K562 (cell line): ENCODE results near the gene SFTPB. TPM values are rescaled to one million over a fixed set of nuclear protein-coding genes. Genes with fewer than 3 reads are reported as not detected.
A peak's percentile ranks its signal among the peaks of the same experiment; 100 is the strongest.

Experiments used
- ATAC-seq: fragments of 200-7000 bp; cut with Tn5 transposase; 3 replicates; pipeline ENCODE4 v1.9.1; 2020; ENCODE audit warnings: moderate library complexity
- BruUV-seq: library from RNA; stranded (reverse); fragments of 400-500 nt; replicated peaks from 2 replicates; lab custom pipeline; 2021; lab: Mats Ljungman, UMichigan
- CTCF ChIA-PET: fragments of 300-600 bp; formaldehyde crosslinking; extraction: SDS; loops from one replicate; lab custom pipeline; 2021; ENCODE audit warnings: low intra/inter-chr PET ratio; lab: Yijun Ruan, JAX
- POLR2A ChIA-PET: fragments of 300-600, 350-650 bp; sonication (Branson Sonifier 250); formaldehyde crosslinking; extraction: SDS; loops from one replicate; lab custom pipeline; 2021; ENCODE audit warnings: antibody characterized with exemption, inconsistent platforms; lab: Yijun Ruan, JAX
- DNase-seq, 4 experiments: peaks; one replicate each; pipeline versions ENCODE4 v3.0.0 to v3.0.0-alpha.2; 2011 to 2018; ENCODE audit warnings: low spot score in 3 of 4, mixed read lengths in 3 of 4; ENCODE audit errors: extremely low read depth in 1 of 4
- FAIRE-seq: peaks from 2 replicates; lab custom pipeline; 2011; peaks lifted over from hg19 to GRCh38; lab: Jason Lieb, UNC
- H2AFZ ChIP-seq: 2 replicates; pipeline ENCODE4 v1.6.0; 2011; ENCODE audit warnings: low read depth, low read length, control low read depth, inconsistent platforms
- H3K27ac ChIP-seq: fragments of 200-600 bp; 3 replicates; pipeline ENCODE4 v1.8.0; 2011; ENCODE audit warnings: low read depth, mild to moderate bottlenecking, control low read depth, inconsistent platforms, low read length, moderate library complexity, mixed read lengths; ENCODE audit errors: extremely low read depth
- H3K27me3 ChIP-seq, 2 experiments: fragments of 300-600 bp in 1 of 2; 2 replicates in 1 of 2; 3 replicates in 1 of 2; pipeline versions ENCODE4 v1.6.0 to v1.8.0; 2011; ENCODE audit warnings: inconsistent platforms in 2 of 2, low read length in 2 of 2, mild to moderate bottlenecking in 1 of 2, mixed read lengths in 1 of 2, moderate library complexity in 1 of 2; ENCODE audit not compliant: control insufficient read depth in 2 of 2, insufficient read depth in 2 of 2
- H3K36me3 ChIP-seq: fragments of 300-600 bp; 3 replicates; pipeline ENCODE4 v1.8.0; 2011; ENCODE audit warnings: mild to moderate bottlenecking, low read length, inconsistent platforms; ENCODE audit not compliant: control insufficient read depth, insufficient read depth
- H3K4me1 ChIP-seq, 2 experiments: fragments of 200-600 bp in 1 of 2; replicated peaks in 1 of 2; 2 replicates in 1 of 2; 3 replicates in 1 of 2; pipeline versions ENCODE4 v1.5.1 to v1.8.0; 2011; ENCODE audit warnings: inconsistent platforms in 2 of 2, low read length in 2 of 2, mild to moderate bottlenecking in 1 of 2, mixed read lengths in 1 of 2, moderate library complexity in 1 of 2; ENCODE audit not compliant: control insufficient read depth in 2 of 2, insufficient read depth in 2 of 2
- H3K4me2 ChIP-seq: 2 replicates; pipeline ENCODE4 v1.6.1; 2011; ENCODE audit warnings: low read length, control low read depth, inconsistent platforms, mixed read lengths; ENCODE audit not compliant: insufficient read depth
- H3K4me3 ChIP-seq: fragments of 200-600 bp; sonication (generic), shearing (Covaris generic); 2 replicates; pipeline ENCODE4 v1.5.1; 2016; ENCODE audit warnings: control low read depth, inconsistent platforms
- H3K79me2 ChIP-seq: fragments of 200-600 bp; 3 replicates; pipeline ENCODE4 v1.8.0; 2011; ENCODE audit warnings: low read length, inconsistent platforms; ENCODE audit not compliant: control insufficient read depth, insufficient read depth
- H3K9ac ChIP-seq, 2 experiments: 2 replicates each; pipeline versions ENCODE4 v1.6.0 to v1.6.1; 2011; ENCODE audit warnings: low read depth in 2 of 2, low read length in 2 of 2, control low read depth in 1 of 2, inconsistent platforms in 1 of 2, mild to moderate bottlenecking in 1 of 2, mixed read lengths in 1 of 2; ENCODE audit not compliant: insufficient read depth in 1 of 2
- H3K9me1 ChIP-seq: one replicate; pipeline ENCODE4 v1.6.0; 2011; ENCODE audit warnings: inconsistent platforms, mild to moderate bottlenecking, low read length, moderate library complexity; ENCODE audit not compliant: control insufficient read depth, insufficient read depth
- H3K9me3 ChIP-seq: replicated peaks from 2 replicates; pipeline ENCODE4 v1.5.1; 2011; ENCODE audit warnings: low read depth, low read length, inconsistent platforms; ENCODE audit not compliant: control insufficient read depth, insufficient read depth
- H4K20me1 ChIP-seq: replicated peaks from 2 replicates; pipeline ENCODE4 v1.6.1; 2011; ENCODE audit warnings: low read length, inconsistent platforms, mixed read lengths; ENCODE audit not compliant: control insufficient read depth, insufficient read depth
- CBX2 ChIP-seq: fragments of 200-600 bp; sonication (generic); IDR thresholded peaks from one replicate; pipeline ENCODE4 v1.6.1; 2012; ENCODE audit warnings: mild to moderate bottlenecking, low read length, inconsistent platforms; ENCODE audit not compliant: insufficient read depth, poor library complexity, severe bottlenecking
- ELF4 ChIP-seq: fragments of 450-650 bp; formaldehyde crosslinking; IDR thresholded peaks from 2 replicates; pipeline ENCODE4 v1.4.0; 2022; ENCODE audit warnings: missing genetic modification characterization
- GABPB2 ChIP-seq: fragments of 250-450 bp; sonication (Bioruptor Pico); conservative IDR thresholded peaks from 2 replicates; pipeline ENCODE4 v1.5.1; 2021; ENCODE audit warnings: mild to moderate bottlenecking
- KAT2B ChIP-seq: IDR thresholded peaks from one replicate; pipeline ENCODE4 v1.6.1; 2012; ENCODE audit warnings: low read depth, mild to moderate bottlenecking, control low read depth, inconsistent platforms, low read length, moderate library complexity
- ZNF121 ChIP-seq: sonication (generic); formaldehyde crosslinking; conservative IDR thresholded peaks from 2 replicates; pipeline ENCODE4 v1.8.0; 2022; ENCODE audit warnings: missing genetic modification reagents
- ZNF212 ChIP-seq: fragments of 450-650 bp; formaldehyde crosslinking; IDR thresholded peaks from 2 replicates; pipeline ENCODE4 v1.4.0; 2020; ENCODE audit warnings: mild to moderate bottlenecking
- ZNF75A ChIP-seq: fragments of 450-650 bp; formaldehyde crosslinking; IDR thresholded peaks from 2 replicates; pipeline ENCODE4 v1.4.0; 2020; ENCODE audit warnings: mild to moderate bottlenecking
- ZNF778 ChIP-seq: fragments of 450-650 bp; formaldehyde crosslinking; IDR thresholded peaks from 2 replicates; pipeline ENCODE4 v1.4.0; 2020; ENCODE audit warnings: mild to moderate bottlenecking, moderate library complexity
- WGBS: fragments of 100-300 bp; shearing (Covaris generic); methylation state at CpG from one replicate; pipeline ENCODE4 v1.1.6; 2016; ENCODE audit warnings: low coverage, mixed read lengths; ENCODE audit not compliant: insufficient coverage; ENCODE audit errors: missing lambda C conversion rate; 5-methylcytosine and 5-hydroxymethylcytosine counted together
- in situ Hi-C: fragments of 300-500 bp; cut with MboI; formaldehyde crosslinking; loops from 4 replicates; pipeline ENCODE4 v1.15.0; 2018; ENCODE audit warnings: inconsistent platforms, mixed read lengths
- intact Hi-C: fragments of 100-400 bp; cut with micrococcal nuclease; formaldehyde crosslinking; loops from 2 replicates; pipeline ENCODE4 v1.14.2; 2022
- polyA plus RNA-seq, 8 experiments: library from polyadenylated mRNA; depleted of rRNA in 4 of 8; stranded (reverse) in 5 of 8; unstranded in 3 of 8; fragments of >200 nt; fragmentation: Nextera tagmentation in 2 of 8; fragmentation: Illumina TruSeq in 1 of 8; extraction: Ambion mirVana in 2 of 8; extraction: Trizol in 1 of 8; gene quantifications; 2 replicates each; pipeline versions ENCODE4 v1.2.1 to v1.2.3, GENCODE V29; 2011 to 2014; ENCODE audit warnings: inconsistent platforms in 1 of 8, missing spikeins in 1 of 8
- total RNA-seq, 7 experiments: library from RNA; depleted of rRNA in 6 of 7; stranded (reverse); fragments of >200 nt in 6 of 7; fragmentation: Illumina TruSeq in 2 of 7; extraction: Trizol in 2 of 7; gene quantifications; 2 replicates each; pipeline versions ENCODE4 v1.2.1 to v1.2.3, GENCODE V29; 2011 to 2021; ENCODE audit warnings: low replicate concordance in 1 of 7
- TF ChIP-seq, protein P1 (sequence below): fragments of 450-650 bp; formaldehyde crosslinking; IDR thresholded peaks from 2 replicates; pipeline ENCODE4 v1.4.0; 2020; ENCODE audit warnings: mild to moderate bottlenecking, moderate library complexity
- TF ChIP-seq, protein P2 (sequence below): fragments of 450-650 bp; conservative IDR thresholded peaks from 2 replicates; pipeline ENCODE4 v1.6.1; 2016; ENCODE audit warnings: missing genetic modification characterization, low read depth, mild to moderate bottlenecking, control low read depth, missing compliant biosample characterization

Gene SFTPB
- total and polyA plus RNA-seq, 9 of the 15 experiments (the other 6 are each of a cell fraction or from before 2014, with no cell fraction given) = 0.03 to 7.0 TPM; not detected in 7

DNA sequence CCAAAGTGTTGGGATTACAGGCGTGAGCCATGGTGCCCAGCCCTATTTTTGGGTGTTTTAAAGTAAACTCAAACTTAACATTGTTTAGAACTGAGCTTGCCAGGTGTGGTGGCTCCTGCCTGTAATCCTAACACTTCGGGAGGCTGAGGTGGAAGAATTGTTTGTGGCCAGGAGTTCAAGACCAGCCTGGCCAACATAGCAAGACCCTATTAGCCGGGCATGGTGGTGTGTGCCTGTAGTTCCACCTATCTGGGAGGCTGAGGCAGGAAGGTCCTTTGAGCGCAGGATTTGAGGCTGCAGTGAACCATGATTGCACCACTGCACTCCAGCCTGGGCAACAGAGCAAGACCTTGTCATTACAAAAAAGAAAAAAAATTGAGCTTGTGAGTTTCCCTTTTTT, 17.5 kb downstream of the SFTPB start:
- H3K4me3 ChIP-seq = no peak overlapping the region
- no peak for ATAC-seq
- no peaks in the 10 kb centered on the region for H3K9me3 ChIP-seq
- H3K9ac ChIP-seq = no peak overlapping the region
- no peak for DNase-seq
- no peaks in the 10 kb centered on the region for H3K79me2 ChIP-seq
- TF ChIP-seq GABPB2 (CRISPR knock-in tag) = no peak
- TF ChIP-seq ZNF121 = peak; percentile 72
- H3K4me1 ChIP-seq = no peaks in the 10 kb centered on the region
- H3K27me3 ChIP-seq = no peaks in the 10 kb centered on the region
- no peak for FAIRE-seq
- no peak overlapping the region for H2AFZ ChIP-seq
- ChIA-PET CTCF (no interaction called here), POLR2A (interaction anchor here (2.0 to 2.8 kb wide), 2 partner anchors 8 to 20 kb away, joined by 5 to 17 read pairs; no protein-coding TSS in a partner anchor)
- WGBS = 94% methylated on average over 4 of the region's 4 CpGs
- H4K20me1 ChIP-seq = 0 out of 2 replicates have a peak, but pooled peaks cover 3% of the 10 kb centered on the region
- no peak overlapping the region for H3K27ac ChIP-seq
- intact Hi-C loops = no loop called here
- no peaks in the 10 kb centered on the region for H3K9me1 ChIP-seq
- no TSS peak for BruUV-seq
- no peak overlapping the region for H3K4me2 ChIP-seq
- peaks cover 82% of the 10 kb centered on the region for H3K36me3 ChIP-seq
- in situ Hi-C loops = no loop called here

DNA sequence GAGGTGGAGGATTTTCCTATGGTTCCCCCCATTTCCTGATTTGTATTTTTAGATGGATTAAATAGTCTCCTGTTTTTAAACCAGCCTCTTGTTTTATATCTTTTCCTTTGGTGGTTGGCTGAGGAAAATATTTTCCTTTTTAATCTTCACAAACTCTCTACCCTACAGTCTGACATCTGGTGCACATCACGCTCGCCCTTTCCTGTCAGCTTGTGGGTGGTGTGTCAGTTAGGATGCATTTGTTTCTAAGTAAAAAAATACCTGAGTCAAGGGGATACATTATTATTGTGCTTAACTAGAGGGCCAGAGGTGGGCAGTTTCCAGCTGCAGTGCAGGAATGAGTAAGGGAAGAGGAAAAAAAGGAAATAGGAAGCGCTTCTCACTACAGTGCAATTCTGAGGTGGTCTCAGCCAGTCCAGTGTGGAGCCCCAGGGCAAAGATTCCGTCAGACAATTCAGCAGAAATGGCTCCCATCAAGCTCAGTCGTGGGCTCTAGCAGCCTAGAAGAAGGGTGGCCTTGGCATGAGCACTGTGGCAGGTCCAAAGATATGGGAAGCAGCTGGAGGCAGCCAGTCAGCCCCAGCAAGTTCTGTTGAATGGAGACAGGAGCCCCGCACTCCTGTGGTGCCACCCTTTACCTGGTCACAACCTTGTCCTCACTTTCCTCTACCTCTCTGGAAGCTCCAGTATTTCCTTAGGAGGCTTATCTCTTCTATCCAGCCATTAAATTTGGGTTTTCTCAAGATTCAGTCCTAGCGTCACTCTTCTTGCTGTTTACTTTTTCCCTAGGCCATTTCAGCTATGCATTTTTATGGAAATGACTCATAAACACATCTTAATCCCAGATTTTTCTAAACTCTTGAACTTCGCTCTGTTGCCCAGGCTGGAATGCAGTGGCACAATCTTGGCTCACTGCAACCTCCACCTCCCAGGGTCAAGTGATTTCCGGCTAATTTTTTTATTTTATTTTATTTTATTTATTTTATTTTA, 18.5 kb downstream of the SFTPB start:
- no TSS peak for BruUV-seq
- Histone ChIP-seq H3K4me2 (no peak overlapping the region), H3K36me3 (peaks cover 92% of the 10 kb centered on the region), H3K9me3 (no peaks in the 10 kb centered on the region), H3K4me3 (no peak overlapping the region), H2AFZ (no peak overlapping the region), H3K4me1 (no peaks in the 10 kb centered on the region), H3K27me3 (no peaks in the 10 kb centered on the region), H3K9ac (no peak overlapping the region), H3K79me2 (no peaks in the 10 kb centered on the region), H4K20me1 (0 out of 2 replicates have a peak, but pooled peaks cover 3% of the 10 kb centered on the region), H3K9me1 (no peaks in the 10 kb centered on the region), H3K27ac (no peak overlapping the region)
- DNase-seq (no peak), ATAC-seq (no peak), FAIRE-seq (no peak)
- CTCF ChIA-PET = interaction anchor here (0.7 kb wide), 1 partner anchor 10 kb away, joined by 3 read pairs; no protein-coding TSS in a partner anchor
- intact Hi-C loops = no loop called here
- in situ Hi-C loops = no loop called here
- WGBS = 88% methylated on average over 9 of the region's 9 CpGs
- TF ChIP-seq ELF4 (CRISPR knock-in tag) = no peak
- TF ChIP-seq ZNF778 (CRISPR knock-in tag) = no peak
- TF ChIP-seq ZNF75A = no peak
- TF ChIP-seq ZNF212 (CRISPR knock-in tag) = no peak
- TF ChIP-seq, protein P1, sequence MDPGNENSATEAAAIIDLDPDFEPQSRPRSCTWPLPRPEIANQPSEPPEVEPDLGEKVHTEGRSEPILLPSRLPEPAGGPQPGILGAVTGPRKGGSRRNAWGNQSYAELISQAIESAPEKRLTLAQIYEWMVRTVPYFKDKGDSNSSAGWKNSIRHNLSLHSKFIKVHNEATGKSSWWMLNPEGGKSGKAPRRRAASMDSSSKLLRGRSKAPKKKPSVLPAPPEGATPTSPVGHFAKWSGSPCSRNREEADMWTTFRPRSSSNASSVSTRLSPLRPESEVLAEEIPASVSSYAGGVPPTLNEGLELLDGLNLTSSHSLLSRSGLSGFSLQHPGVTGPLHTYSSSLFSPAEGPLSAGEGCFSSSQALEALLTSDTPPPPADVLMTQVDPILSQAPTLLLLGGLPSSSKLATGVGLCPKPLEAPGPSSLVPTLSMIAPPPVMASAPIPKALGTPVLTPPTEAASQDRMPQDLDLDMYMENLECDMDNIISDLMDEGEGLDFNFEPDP (CRISPR knock-in tag) = no peak
- TF ChIP-seq KAT2B = no peak
- TF ChIP-seq, protein P2, sequence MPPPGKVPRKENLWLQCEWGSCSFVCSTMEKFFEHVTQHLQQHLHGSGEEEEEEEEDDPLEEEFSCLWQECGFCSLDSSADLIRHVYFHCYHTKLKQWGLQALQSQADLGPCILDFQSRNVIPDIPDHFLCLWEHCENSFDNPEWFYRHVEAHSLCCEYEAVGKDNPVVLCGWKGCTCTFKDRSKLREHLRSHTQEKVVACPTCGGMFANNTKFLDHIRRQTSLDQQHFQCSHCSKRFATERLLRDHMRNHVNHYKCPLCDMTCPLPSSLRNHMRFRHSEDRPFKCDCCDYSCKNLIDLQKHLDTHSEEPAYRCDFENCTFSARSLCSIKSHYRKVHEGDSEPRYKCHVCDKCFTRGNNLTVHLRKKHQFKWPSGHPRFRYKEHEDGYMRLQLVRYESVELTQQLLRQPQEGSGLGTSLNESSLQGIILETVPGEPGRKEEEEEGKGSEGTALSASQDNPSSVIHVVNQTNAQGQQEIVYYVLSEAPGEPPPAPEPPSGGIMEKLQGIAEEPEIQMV (tag) = no peak
- no peak for TF ChIP-seq CBX2
- TF ChIP-seq, all 486 proteins: peak for 0
- POLR2A ChIA-PET = interaction anchor here (0.6 to 2.8 kb wide), 7 partner anchors 9 to 400 kb away, joined by 3 to 17 read pairs (median 3); partner anchors contain the start of genes MAT2A and VAMP8
